DND-41 (cell line): ENCODE data around the gene SYNJ1.

ENCODE experiments used
- EZH2 ChIP-seq: IDR thresholded peaks from 3 replicates; pipeline ENCODE4 v1.6.1; 2012; ENCODE audit warnings: borderline replicate concordance, low read depth, mild to moderate bottlenecking, moderate library complexity, low read length, inconsistent platforms; ENCODE audit not compliant: severe bottlenecking
- TF ChIP-seq, protein P1 (sequence below): IDR thresholded peaks from 2 replicates; pipeline ENCODE4 v1.5.1; 2012; ENCODE audit warnings: borderline replicate concordance, low read length, moderate library complexity, mild to moderate bottlenecking; ENCODE audit not compliant: poor library complexity, severe bottlenecking; ENCODE audit errors: extremely low read depth

GRCh38 chr21:32713726-32714125, 14.1 kb downstream of the SYNJ1 start:
- TF ChIP-seq, protein P1, sequence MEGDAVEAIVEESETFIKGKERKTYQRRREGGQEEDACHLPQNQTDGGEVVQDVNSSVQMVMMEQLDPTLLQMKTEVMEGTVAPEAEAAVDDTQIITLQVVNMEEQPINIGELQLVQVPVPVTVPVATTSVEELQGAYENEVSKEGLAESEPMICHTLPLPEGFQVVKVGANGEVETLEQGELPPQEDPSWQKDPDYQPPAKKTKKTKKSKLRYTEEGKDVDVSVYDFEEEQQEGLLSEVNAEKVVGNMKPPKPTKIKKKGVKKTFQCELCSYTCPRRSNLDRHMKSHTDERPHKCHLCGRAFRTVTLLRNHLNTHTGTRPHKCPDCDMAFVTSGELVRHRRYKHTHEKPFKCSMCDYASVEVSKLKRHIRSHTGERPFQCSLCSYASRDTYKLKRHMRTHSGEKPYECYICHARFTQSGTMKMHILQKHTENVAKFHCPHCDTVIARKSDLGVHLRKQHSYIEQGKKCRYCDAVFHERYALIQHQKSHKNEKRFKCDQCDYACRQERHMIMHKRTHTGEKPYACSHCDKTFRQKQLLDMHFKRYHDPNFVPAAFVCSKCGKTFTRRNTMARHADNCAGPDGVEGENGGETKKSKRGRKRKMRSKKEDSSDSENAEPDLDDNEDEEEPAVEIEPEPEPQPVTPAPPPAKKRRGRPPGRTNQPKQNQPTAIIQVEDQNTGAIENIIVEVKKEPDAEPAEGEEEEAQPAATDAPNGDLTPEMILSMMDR = no peak
- TF ChIP-seq EZH2 = no peak
